H1 (cell line): ENCODE measurements around the gene KLK5. TPM values are rescaled to one million over a fixed set of nuclear protein-coding genes. Genes with fewer than 3 reads are reported as not detected.

Source experiments
- BRCA1 ChIP-seq: IDR thresholded peaks from 2 replicates; pipeline ENCODE4 v1.6.1; 2012; ENCODE audit warnings: low read depth, low read length, improper control_type of control experiment
- HDAC6 ChIP-seq: IDR thresholded peaks from one replicate; pipeline ENCODE4 v1.7.1; 2012; ENCODE audit warnings: low read depth, mild to moderate bottlenecking, inconsistent platforms, low read length, moderate library complexity
- RFX5 ChIP-seq: IDR thresholded peaks from 2 replicates; pipeline ENCODE4 v1.6.1; 2011; ENCODE audit warnings: low read depth, low read length, improper control_type of control experiment, borderline replicate concordance
- polyA plus RNA-seq, 7 experiments: library from polyadenylated mRNA; depleted of rRNA in 3 of 7; stranded (reverse) in 5 of 7; unstranded in 2 of 7; fragments of >200 nt in 5 of 7; fragments of 200-250 nt in 2 of 7; gene quantifications; 1 replicate in 5 of 7; 2 replicates in 1 of 7; 4 replicates in 1 of 7; pipeline versions ENCODE4 v1.2.1 to v1.2.3, GENCODE V29; 2011 to 2013; ENCODE audit warnings: missing spikeins in 2 of 7, mixed read lengths in 2 of 7
- total RNA-seq: library from RNA; stranded (reverse); fragmentation: NEBNext Ultra II Directional; extraction: Animal tissue kit (Norgen Biotek cat#: 25700); gene quantifications from 2 replicates; pipeline ENCODE4 v1.2.1, GENCODE V29; 2021

KLK5 gene
- total and polyA plus RNA-seq, 2 of the 8 experiments (the other 6 are each of a cell fraction or from before 2014, with no cell fraction given): 0.76 to 2.0 TPM

DNA sequence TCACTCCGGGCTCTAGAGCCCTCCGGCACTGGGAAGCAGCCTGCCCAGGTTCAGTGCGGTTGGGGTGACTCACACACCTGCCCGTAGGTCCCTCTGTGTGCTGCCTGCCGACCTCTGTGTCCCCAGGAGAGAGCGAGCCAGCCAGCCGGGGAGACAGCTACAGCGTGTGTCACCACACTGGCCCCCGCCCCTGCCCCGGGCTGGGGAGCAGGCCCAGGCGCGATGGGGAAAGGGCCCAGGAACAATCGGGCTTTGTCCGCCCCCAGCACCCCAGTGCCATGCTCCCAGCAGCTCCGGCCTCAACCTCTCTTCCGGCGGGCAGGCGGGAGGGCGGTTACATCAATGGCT lies 16.5 kb upstream of the KLK5 start, which contains the start of gene KLK6 (continued):
- TF ChIP-seq HDAC6: no peak
- no peak for TF ChIP-seq BRCA1
- TF ChIP-seq RFX5: no peak
